Suprapubic skin (tissue), 3 donors: ENCODE data around the gene ANKLE2.

ENCODE experiments used
- CTCF ChIP-seq, 2 donors: fragments of 200-600 bp in 1 of 2; fragments of 450-650 bp in 1 of 2; sonication (generic) in 1 of 2; IDR thresholded peaks; one replicate each; pipeline ENCODE4 v1.5.1; 2016 to 2019; ENCODE audit warnings: antibody characterized with exemption in 2 of 2, mild to moderate bottlenecking in 1 of 2, moderate library complexity in 1 of 2
- EP300 ChIP-seq: sonication (generic); formaldehyde crosslinking; IDR thresholded peaks from one replicate; pipeline ENCODE4 v1.6.1; 2017; ENCODE audit warnings: antibody characterized with exemption
- POLR2A ChIP-seq, 2 donors: fragments of 450-650 bp; IDR thresholded peaks; one replicate each; pipeline ENCODE4 v1.6.1; 2017; ENCODE audit warnings: antibody characterized with exemption in 2 of 2, mild to moderate bottlenecking in 2 of 2, moderate library complexity in 2 of 2

GRCh38 chr12:132719954-132720324, 41.7 kb downstream of the ANKLE2 start:
- TF ChIP-seq POLR2A (IDR thresholded peaks at IDR 0.05), result no peak
- TF ChIP-seq CTCF (IDR thresholded peaks at IDR 0.05), result no peak
- no peak for TF ChIP-seq EP300
